Panc1 (cell line): Measurements from ENCODE around the gene HS6ST3. TPM values are rescaled to one million over a fixed set of nuclear protein-coding genes. Genes with fewer than 3 reads are reported as not detected.

Experiments used
- ATAC-seq: fragments of 200-7000 bp; cut with Tn5 transposase; 2 replicates; pipeline ENCODE4 v1.9.1; 2020; ENCODE audit warnings: mild to moderate bottlenecking, moderate library complexity
- BruUV-seq: library from RNA; stranded (reverse); fragments of 400-500 nt; replicated peaks from 2 replicates; lab custom pipeline; 2021; lab: Mats Ljungman, UMichigan
- CTCF ChIA-PET: fragments of 300-600 bp; sonication (Branson Sonifier 250); formaldehyde crosslinking; loops from one replicate; lab custom pipeline; 2022; ENCODE audit warnings: antibody characterized with exemption; lab: Charles Lee
- POLR2A ChIA-PET: fragments of 300-600 bp; sonication (Branson Sonifier 250); formaldehyde crosslinking; loops from one replicate; lab custom pipeline; 2022; ENCODE audit warnings: antibody characterized with exemption; lab: Charles Lee
- DNase-seq: peaks from one replicate; pipeline ENCODE4 v3.0.0-alpha.2; 2010; ENCODE audit warnings: low read depth, low spot score
- H3K27ac ChIP-seq: 2 replicates; pipeline ENCODE4 v1.5.1; 2011; ENCODE audit warnings: mild to moderate bottlenecking, low read length, inconsistent platforms
- H3K27me3 ChIP-seq: fragments of 200-500 bp; sonication (Bioruptor generic); 2 replicates; pipeline ENCODE4 v1.6.0; 2014; ENCODE audit warnings: low read length, inconsistent platforms; ENCODE audit not compliant: control insufficient read depth, insufficient read depth
- H3K36me3 ChIP-seq: fragments of 200-500 bp; sonication (Bioruptor generic); 2 replicates; pipeline ENCODE4 v1.5.1; 2014; ENCODE audit warnings: inconsistent platforms, mild to moderate bottlenecking, low read length, moderate library complexity; ENCODE audit not compliant: control insufficient read depth, insufficient read depth
- H3K4me1 ChIP-seq: 2 replicates; pipeline ENCODE4 v1.5.1; 2011; ENCODE audit warnings: inconsistent platforms, mild to moderate bottlenecking, low read length, moderate library complexity; ENCODE audit not compliant: control insufficient read depth, insufficient read depth
- H3K4me3 ChIP-seq, 2 experiments: 2 replicates each; pipeline ENCODE4 v1.5.1; 2011 to 2012; ENCODE audit warnings: low read depth in 2 of 2, low read length in 2 of 2, mild to moderate bottlenecking in 2 of 2, inconsistent platforms in 1 of 2, moderate library complexity in 1 of 2
- H3K9me3 ChIP-seq: fragments of 200-500 bp; sonication (Bioruptor generic); 2 replicates; pipeline ENCODE4 v1.5.1; 2014; ENCODE audit warnings: low read depth, mild to moderate bottlenecking, inconsistent platforms, low read length, moderate library complexity; ENCODE audit not compliant: control insufficient read depth, insufficient read depth
- POLR2AphosphoS5 ChIP-seq: IDR thresholded peaks from 2 replicates; pipeline ENCODE4 v1.6.1; 2012; ENCODE audit warnings: mild to moderate bottlenecking, low read depth, low read length, moderate library complexity
- SIN3A ChIP-seq: IDR thresholded peaks from 2 replicates; pipeline ENCODE4 v1.6.1; 2012; ENCODE audit warnings: low read depth, mild to moderate bottlenecking, low read length, moderate library complexity, borderline replicate concordance; ENCODE audit not compliant: insufficient read depth
- TCF7L2 ChIP-seq: IDR thresholded peaks from 2 replicates; pipeline ENCODE4 v1.6.1; 2011; ENCODE audit warnings: mild to moderate bottlenecking, low read depth, low read length, inconsistent platforms
- in situ Hi-C: cut with HindIII; loops from 2 replicates; pipeline ENCODE4 v1.10.0; 2016; ENCODE audit warnings: low sequenced_read_pairs, low pct_unique_long_range_greater_than_20kb
- intact Hi-C: fragments of 100-400 bp; cut with micrococcal nuclease; formaldehyde crosslinking; loops from one replicate; pipeline ENCODE4 v1.10.0; 2022; ENCODE audit not compliant: unreplicated experiment
- total RNA-seq: library from RNA; stranded (reverse); gene quantifications from one replicate; pipeline ENCODE4 v1.2.1, GENCODE V29; 2021; ENCODE audit not compliant: unreplicated experiment
- TF ChIP-seq, protein P1 (sequence below): fragments of 450-650 bp; IDR thresholded peaks from 2 replicates; pipeline ENCODE4 v1.5.1; 2017; ENCODE audit warnings: mild to moderate bottlenecking
- TF ChIP-seq, protein P2 (sequence below), 2 experiments: IDR thresholded peaks; 2 replicates each; pipeline ENCODE4 v1.6.1; 2011 to 2012; ENCODE audit warnings: low read depth in 2 of 2, control low read depth in 1 of 2, low read length in 1 of 2, mild to moderate bottlenecking in 1 of 2, moderate library complexity in 1 of 2; ENCODE audit not compliant: insufficient read depth in 1 of 2

The HS6ST3 gene
- total RNA-seq, 1 experiment from 2014 or later = 0.13 TPM

DNA sequence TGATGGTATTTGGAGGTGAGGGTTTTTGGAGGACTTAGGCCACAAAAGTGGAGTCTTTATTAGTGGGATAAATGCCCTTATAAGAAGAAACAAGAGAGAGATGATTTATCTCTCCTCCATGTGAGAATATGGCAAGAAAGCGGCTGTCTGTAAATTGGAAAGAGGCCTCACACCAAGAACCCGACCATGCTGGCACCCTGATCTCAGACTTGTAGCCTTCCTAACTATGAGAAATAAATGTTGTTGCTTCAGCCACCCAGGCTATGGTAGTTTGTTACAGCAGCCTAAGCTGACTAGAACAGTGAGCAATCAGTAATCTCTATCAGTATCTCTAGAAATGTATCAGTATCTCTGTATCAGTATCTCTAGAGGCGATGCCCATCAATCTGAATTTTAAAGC, 617.2 kb downstream of the HS6ST3 start:
- Histone ChIP-seq H3K36me3 (no peaks in the 10 kb centered on the region), H3K4me1 (no peaks in the 10 kb centered on the region), H3K4me3 (no peak overlapping the region), H3K9me3 (no peaks in the 10 kb centered on the region), H3K27me3 (no peaks in the 10 kb centered on the region), H3K27ac (no peak overlapping the region)
- ChIA-PET CTCF (no interaction called here), POLR2A (no interaction called here)
- DNase-seq (no peak), ATAC-seq (no peak)
- in situ Hi-C loops (no loop called here), intact Hi-C loops (no loop called here)
- BruUV-seq = no TSS peak
- TF ChIP-seq SIN3A (no peak), TCF7L2 (no peak), POLR2AphosphoS5 (no peak)
- TF ChIP-seq, protein P1, sequence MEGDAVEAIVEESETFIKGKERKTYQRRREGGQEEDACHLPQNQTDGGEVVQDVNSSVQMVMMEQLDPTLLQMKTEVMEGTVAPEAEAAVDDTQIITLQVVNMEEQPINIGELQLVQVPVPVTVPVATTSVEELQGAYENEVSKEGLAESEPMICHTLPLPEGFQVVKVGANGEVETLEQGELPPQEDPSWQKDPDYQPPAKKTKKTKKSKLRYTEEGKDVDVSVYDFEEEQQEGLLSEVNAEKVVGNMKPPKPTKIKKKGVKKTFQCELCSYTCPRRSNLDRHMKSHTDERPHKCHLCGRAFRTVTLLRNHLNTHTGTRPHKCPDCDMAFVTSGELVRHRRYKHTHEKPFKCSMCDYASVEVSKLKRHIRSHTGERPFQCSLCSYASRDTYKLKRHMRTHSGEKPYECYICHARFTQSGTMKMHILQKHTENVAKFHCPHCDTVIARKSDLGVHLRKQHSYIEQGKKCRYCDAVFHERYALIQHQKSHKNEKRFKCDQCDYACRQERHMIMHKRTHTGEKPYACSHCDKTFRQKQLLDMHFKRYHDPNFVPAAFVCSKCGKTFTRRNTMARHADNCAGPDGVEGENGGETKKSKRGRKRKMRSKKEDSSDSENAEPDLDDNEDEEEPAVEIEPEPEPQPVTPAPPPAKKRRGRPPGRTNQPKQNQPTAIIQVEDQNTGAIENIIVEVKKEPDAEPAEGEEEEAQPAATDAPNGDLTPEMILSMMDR = no peak
- TF ChIP-seq, protein P2, sequence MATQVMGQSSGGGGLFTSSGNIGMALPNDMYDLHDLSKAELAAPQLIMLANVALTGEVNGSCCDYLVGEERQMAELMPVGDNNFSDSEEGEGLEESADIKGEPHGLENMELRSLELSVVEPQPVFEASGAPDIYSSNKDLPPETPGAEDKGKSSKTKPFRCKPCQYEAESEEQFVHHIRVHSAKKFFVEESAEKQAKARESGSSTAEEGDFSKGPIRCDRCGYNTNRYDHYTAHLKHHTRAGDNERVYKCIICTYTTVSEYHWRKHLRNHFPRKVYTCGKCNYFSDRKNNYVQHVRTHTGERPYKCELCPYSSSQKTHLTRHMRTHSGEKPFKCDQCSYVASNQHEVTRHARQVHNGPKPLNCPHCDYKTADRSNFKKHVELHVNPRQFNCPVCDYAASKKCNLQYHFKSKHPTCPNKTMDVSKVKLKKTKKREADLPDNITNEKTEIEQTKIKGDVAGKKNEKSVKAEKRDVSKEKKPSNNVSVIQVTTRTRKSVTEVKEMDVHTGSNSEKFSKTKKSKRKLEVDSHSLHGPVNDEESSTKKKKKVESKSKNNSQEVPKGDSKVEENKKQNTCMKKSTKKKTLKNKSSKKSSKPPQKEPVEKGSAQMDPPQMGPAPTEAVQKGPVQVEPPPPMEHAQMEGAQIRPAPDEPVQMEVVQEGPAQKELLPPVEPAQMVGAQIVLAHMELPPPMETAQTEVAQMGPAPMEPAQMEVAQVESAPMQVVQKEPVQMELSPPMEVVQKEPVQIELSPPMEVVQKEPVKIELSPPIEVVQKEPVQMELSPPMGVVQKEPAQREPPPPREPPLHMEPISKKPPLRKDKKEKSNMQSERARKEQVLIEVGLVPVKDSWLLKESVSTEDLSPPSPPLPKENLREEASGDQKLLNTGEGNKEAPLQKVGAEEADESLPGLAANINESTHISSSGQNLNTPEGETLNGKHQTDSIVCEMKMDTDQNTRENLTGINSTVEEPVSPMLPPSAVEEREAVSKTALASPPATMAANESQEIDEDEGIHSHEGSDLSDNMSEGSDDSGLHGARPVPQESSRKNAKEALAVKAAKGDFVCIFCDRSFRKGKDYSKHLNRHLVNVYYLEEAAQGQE (IDR thresholded peaks at IDR 0.05; ENCODE audit: insufficient read depth in 1 of 2, low read depth in 2 of 2, low read length in 1 of 2) = no peak

DNA sequence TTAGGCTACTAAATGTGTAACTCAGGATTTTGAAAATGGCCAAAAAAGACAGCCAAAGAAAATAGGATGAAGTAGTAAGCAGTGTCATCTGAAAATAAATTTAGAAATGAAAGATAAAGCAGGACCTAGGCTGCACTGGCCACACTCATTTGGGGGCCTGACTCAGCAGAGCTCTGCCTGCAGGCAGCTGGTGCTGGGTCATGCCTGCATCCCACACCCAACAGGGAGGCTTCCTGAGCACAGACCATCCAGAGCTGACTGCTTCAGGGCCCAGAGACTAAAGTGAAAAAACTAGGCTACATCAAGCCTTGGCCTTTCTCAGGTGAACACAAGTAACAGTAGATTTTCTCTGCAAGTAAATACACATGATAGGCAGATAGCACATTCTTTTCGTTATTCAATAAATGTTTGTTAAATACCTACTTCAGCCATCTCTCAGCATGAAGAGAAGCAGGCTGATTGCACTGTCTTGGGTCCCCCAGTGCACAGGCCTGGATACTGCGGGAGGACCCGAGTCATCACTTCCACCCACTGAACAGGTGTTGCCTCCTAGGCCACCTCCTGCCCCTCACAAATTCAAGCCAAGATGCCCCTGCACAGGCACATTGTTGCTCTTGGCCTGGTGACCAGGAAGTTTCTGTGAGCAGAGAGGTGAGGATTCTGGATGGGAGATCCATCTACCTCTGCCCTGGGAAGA, 620.4 kb downstream of the HS6ST3 start:
- CTCF ChIA-PET = no interaction called here
- TF ChIP-seq, protein P2 (IDR thresholded peaks at IDR 0.05; ENCODE audit: insufficient read depth in 1 of 2, low read depth in 2 of 2, low read length in 1 of 2) = no peak
- TF ChIP-seq POLR2AphosphoS5 = no peak
- no peak for TF ChIP-seq TCF7L2
- no peak for TF ChIP-seq SIN3A
- TF ChIP-seq, protein P1 = no peak
- in situ Hi-C loops = no loop called here
- BruUV-seq = no TSS peak
- Histone ChIP-seq H3K27me3 (no peaks in the 10 kb centered on the region), H3K4me3 (no peak overlapping the region), H3K9me3 (no peaks in the 10 kb centered on the region), H3K27ac (no peak overlapping the region), H3K4me1 (no peaks in the 10 kb centered on the region), H3K36me3 (no peaks in the 10 kb centered on the region)
- DNase-seq = no peak
- POLR2A ChIA-PET = no interaction called here
- ATAC-seq = no peak
- intact Hi-C loops = no loop called here
